ENCODE data around the gene NAA40. TPM values are rescaled to one million over a fixed set of nuclear protein-coding genes. Genes with fewer than 3 reads are reported as not detected.

The NAA40 gene
- total RNA-seq, 2 experiments from 2014 or later = 11.8 to 14.0 TPM

- H3K9me3 Mint-ChIP-seq = no peaks in the 10 kb centered on the region
- H3K36me3 ChIP-seq (ENCODE audit: insufficient read depth, low read length) = no peaks in the 10 kb centered on the region
- no peak overlapping the region for H3K27ac ChIP-seq (ENCODE audit: low read depth in 1 of 2, low read length in 2 of 2)
- peak overlapping the region; percentile 43 for H3K4me3 ChIP-seq (ENCODE audit: low read length)
- H3K9me3 ChIP-seq (ENCODE audit: control insufficient read depth in 1 of 2, insufficient read depth in 1 of 2, low read length in 2 of 2) = no peaks in the 10 kb centered on the region
- TF ChIP-seq CTCF (IDR thresholded peaks at IDR 0.05) = no peak
- POLR2A ChIA-PET = interaction anchor here (1.3 to 2.9 kb wide), 3 partner anchors 29 to 79 kb away, joined by 4 to 13 read pairs (median 7); partner anchors contain the start of gene MARK2
- H3K4me3 Mint-ChIP-seq = peak overlapping the region; percentile 48
- H3K27me3 Mint-ChIP-seq = no peaks in the 10 kb centered on the region
- intact Hi-C loops (cut with DNase I, micrococcal nuclease) = no loop called here
- H3K36me3 Mint-ChIP-seq (ENCODE audit: low read depth) = no peaks in the 10 kb centered on the region
- H3K27me3 ChIP-seq (ENCODE audit: control insufficient read depth in 1 of 2, insufficient read depth in 2 of 2, low read length in 2 of 2) = no peaks in the 10 kb centered on the region
- no peak overlapping the region for H3K27ac Mint-ChIP-seq
- ATAC-seq (ENCODE audit: poor library complexity) (peak; percentile 47), DNase-seq (peak in 9 of 14 experiments; percentile 16 to 73 (median 34))
- CTCF ChIA-PET = interaction anchor here (1.1 to 1.5 kb wide), 3 partner anchors 11 to 81 kb away, joined by 3 to 6 read pairs (median 3); no protein-coding TSS in a partner anchor
- H3K4me1 Mint-ChIP-seq (ENCODE audit: low read depth) = peaks cover 16% of the 10 kb centered on the region
- H3K4me1 ChIP-seq (ENCODE audit: insufficient read depth, low read length) = peaks cover 45% of the 10 kb centered on the region
Measured at GRCh38 chr11:63917692-63918506, 20.9 kb upstream of the NAA40 start.

GRCh38 chr11:63918507-63919191 is 20.2 kb upstream of the NAA40 start:
- no peaks in the 10 kb centered on the region for H3K9me3 Mint-ChIP-seq
- H3K4me1 Mint-ChIP-seq (ENCODE audit: low read depth) = peaks cover 16% of the 10 kb centered on the region
- peak overlapping the region; percentile 84 for H3K4me3 Mint-ChIP-seq
- no peaks in the 10 kb centered on the region for H3K27me3 ChIP-seq (ENCODE audit: control insufficient read depth in 1 of 2, insufficient read depth in 2 of 2, low read length in 2 of 2)
- DNase-seq (no peak), ATAC-seq (ENCODE audit: poor library complexity) (no peak)
- POLR2A ChIA-PET = interaction anchor here (1.5 to 2.9 kb wide), 2 partner anchors 78 to 80 kb away, joined by 4 to 13 read pairs; partner anchors contain the start of gene MARK2
- TF ChIP-seq CTCF (IDR thresholded peaks at IDR 0.05) = no peak
- H3K36me3 Mint-ChIP-seq (ENCODE audit: low read depth) = no peaks in the 10 kb centered on the region
- intact Hi-C loops (cut with DNase I, micrococcal nuclease) = no loop called here
- peak overlapping the region; percentile 16 for H3K27ac Mint-ChIP-seq
- CTCF ChIA-PET = interaction anchor here (1.1 to 1.5 kb wide), 2 partner anchors 12 to 82 kb away, joined by 3 read pairs; no protein-coding TSS in a partner anchor
- H3K27me3 Mint-ChIP-seq = no peaks in the 10 kb centered on the region
- no peaks in the 10 kb centered on the region for H3K36me3 ChIP-seq (ENCODE audit: insufficient read depth, low read length)
- no peak overlapping the region for H3K4me3 ChIP-seq (ENCODE audit: low read length)
- peaks cover 45% of the 10 kb centered on the region for H3K4me1 ChIP-seq (ENCODE audit: insufficient read depth, low read length)
- H3K27ac ChIP-seq (ENCODE audit: low read depth in 1 of 2, low read length in 2 of 2) = no peak overlapping the region
- no peaks in the 10 kb centered on the region for H3K9me3 ChIP-seq (ENCODE audit: control insufficient read depth in 1 of 2, insufficient read depth in 1 of 2, low read length in 2 of 2)

- intact Hi-C loops (cut with DNase I, micrococcal nuclease) = no loop called here
- CTCF ChIA-PET = interaction anchor here (1.1 kb wide), 1 partner anchor 12 kb away, joined by 3 read pairs; no protein-coding TSS in a partner anchor
- H3K4me3 ChIP-seq (ENCODE audit: low read length) = no peak overlapping the region
- H3K4me1 Mint-ChIP-seq (ENCODE audit: low read depth) = peaks cover 16% of the 10 kb centered on the region
- POLR2A ChIA-PET = interaction anchor here (1.8 kb wide), 1 partner anchor 81 kb away, joined by 7 read pairs; the partner anchor contains the start of gene MARK2
- ATAC-seq (ENCODE audit: poor library complexity) = no peak
- H3K4me1 ChIP-seq (ENCODE audit: insufficient read depth, low read length) = peaks cover 44% of the 10 kb centered on the region
- no peak overlapping the region for H3K27ac Mint-ChIP-seq
- DNase-seq = peak in 1 of 14 experiments; percentile 27
- H3K36me3 Mint-ChIP-seq (ENCODE audit: low read depth) = no peaks in the 10 kb centered on the region
- H3K27me3 Mint-ChIP-seq = no peaks in the 10 kb centered on the region
- H3K9me3 ChIP-seq (ENCODE audit: control insufficient read depth in 1 of 2, insufficient read depth in 1 of 2, low read length in 2 of 2) = no peaks in the 10 kb centered on the region
- no peaks in the 10 kb centered on the region for H3K9me3 Mint-ChIP-seq
- no peak for TF ChIP-seq CTCF (IDR thresholded peaks at IDR 0.05)
- no peaks in the 10 kb centered on the region for H3K36me3 ChIP-seq (ENCODE audit: insufficient read depth, low read length)
- no peaks in the 10 kb centered on the region for H3K27me3 ChIP-seq (ENCODE audit: control insufficient read depth in 1 of 2, insufficient read depth in 2 of 2, low read length in 2 of 2)
- no peak overlapping the region for H3K27ac ChIP-seq (ENCODE audit: low read depth in 1 of 2, low read length in 2 of 2)
- peak overlapping the region; percentile 51 for H3K4me3 Mint-ChIP-seq
Measured at GRCh38 chr11:63919267-63920125, 19.3 kb upstream of the NAA40 start.
